GM12878 (cell line): ENCODE results near the gene ALCAM. TPM values are rescaled to one million over a fixed set of nuclear protein-coding genes. Genes with fewer than 3 reads are reported as not detected.

Experiments used
- ATAC-seq: fragments of 200-7000 bp; cut with Tn5 transposase; 3 replicates; pipeline ENCODE4 v1.9.1; 2020; ENCODE audit warnings: mild to moderate bottlenecking, moderate library complexity
- BruUV-seq: library from RNA; stranded (reverse); fragments of 400-500 nt; replicated peaks from 2 replicates; lab custom pipeline; 2021; lab: Mats Ljungman, UMichigan
- CTCF ChIA-PET: fragments of 300-600 bp; sonication (Branson Sonifier 250); formaldehyde crosslinking; extraction: SDS; loops from one replicate; lab custom pipeline; 2021; ENCODE audit warnings: inconsistent platforms; lab: Yijun Ruan, JAX
- POLR2A ChIA-PET: fragments of 350-600 bp; formaldehyde crosslinking; extraction: SDS; loops from one replicate; lab custom pipeline; 2021; ENCODE audit warnings: inconsistent platforms; lab: Charles Lee
- RAD21 ChIA-PET: fragments of 300-600 bp; sonication (Branson Sonifier 250); formaldehyde crosslinking; loops from one replicate; lab custom pipeline; 2023; ENCODE audit warnings: antibody characterized with exemption; ENCODE audit not compliant: unreplicated experiment; lab: Charles Lee
- SMC1A ChIA-PET: fragments of 300-600 bp; sonication (Branson Sonifier 250); formaldehyde crosslinking; loops from one replicate; lab custom pipeline; 2023; ENCODE audit not compliant: unreplicated experiment, uncharacterized antibody; lab: Charles Lee
- DNase-seq: peaks from one replicate; pipeline ENCODE4 v3.0.0-alpha.2; 2011; ENCODE audit warnings: low read depth, low spot score
- FAIRE-seq: peaks from 3 replicates; lab custom pipeline; 2011; peaks lifted over from hg19 to GRCh38; lab: Jason Lieb, UNC
- H2AFZ ChIP-seq: 2 replicates; pipeline ENCODE4 v1.6.0; 2011; ENCODE audit warnings: low read depth, low read length, control low read depth; ENCODE audit not compliant: control insufficient read depth
- H3K27ac ChIP-seq: 2 replicates; pipeline ENCODE4 v1.5.1; 2011; ENCODE audit warnings: control low read depth; ENCODE audit not compliant: control insufficient read depth, insufficient read depth
- H3K27me3 ChIP-seq, 2 experiments: replicated peaks in 1 of 2; 2 replicates each; pipeline versions ENCODE4 v1.6.0 to v1.6.1; 2011; ENCODE audit warnings: low read length in 1 of 2; ENCODE audit not compliant: control insufficient read depth in 2 of 2, insufficient read depth in 2 of 2
- H3K36me3 ChIP-seq, 2 experiments: 2 replicates each; pipeline ENCODE4 v1.5.1; 2011; ENCODE audit warnings: low read length in 1 of 2; ENCODE audit not compliant: control insufficient read depth in 2 of 2, insufficient read depth in 2 of 2
- H3K4me1 ChIP-seq: 2 replicates; pipeline ENCODE4 v1.6.1; 2011; ENCODE audit warnings: mild to moderate bottlenecking, low read length, moderate library complexity, mixed read lengths; ENCODE audit not compliant: control insufficient read depth, insufficient read depth
- H3K4me2 ChIP-seq: 2 replicates; pipeline ENCODE4 v1.6.0; 2011; ENCODE audit warnings: control low read depth; ENCODE audit not compliant: control insufficient read depth, insufficient read depth
- H3K4me3 ChIP-seq: fragments of 200-600 bp; sonication (generic); 2 replicates; pipeline ENCODE4 v1.5.1; 2016
- H3K79me2 ChIP-seq: 2 replicates; pipeline ENCODE4 v1.6.0; 2011; ENCODE audit warnings: low read length; ENCODE audit not compliant: control insufficient read depth, insufficient read depth
- H3K9ac ChIP-seq: 2 replicates; pipeline ENCODE4 v1.8.0; 2011; ENCODE audit warnings: low read length, control low read depth, mixed read lengths; ENCODE audit not compliant: control insufficient read depth, insufficient read depth
- H3K9me3 ChIP-seq: replicated peaks from 3 replicates; pipeline ENCODE4 v1.5.1; 2011; ENCODE audit warnings: mild to moderate bottlenecking, low read length; ENCODE audit not compliant: control insufficient read depth, insufficient read depth
- H4K20me1 ChIP-seq: 2 replicates; pipeline ENCODE4 v1.6.0; 2011; ENCODE audit not compliant: control insufficient read depth, insufficient read depth
- EP300 ChIP-seq, 2 experiments: fragments of 150-350 bp in 1 of 2; IDR thresholded peaks; 2 replicates each; pipeline ENCODE4 v1.6.1; 2011 to 2012; ENCODE audit warnings: low read depth in 2 of 2, low read length in 2 of 2, borderline replicate concordance in 1 of 2, improper control_type of control experiment in 1 of 2, inconsistent platforms in 1 of 2; ENCODE audit not compliant: control insufficient read depth in 1 of 2
- JUNB ChIP-seq: IDR thresholded peaks from 2 replicates; pipeline ENCODE4 v1.6.1; 2016; ENCODE audit warnings: antibody characterized with exemption, mild to moderate bottlenecking
- NFXL1 ChIP-seq: fragments of 450-650 bp; IDR thresholded peaks from 2 replicates; pipeline ENCODE4 v1.6.1; 2017; ENCODE audit warnings: antibody characterized with exemption, mild to moderate bottlenecking, borderline replicate concordance
- PBX3 ChIP-seq: IDR thresholded peaks from 2 replicates; pipeline ENCODE4 v1.6.1; 2011; ENCODE audit warnings: mild to moderate bottlenecking, low read depth, low read length, moderate library complexity; ENCODE audit not compliant: insufficient replicate concordance
- POLR2AphosphoS2 ChIP-seq: IDR thresholded peaks from 2 replicates; pipeline ENCODE4 v1.6.1; 2011; ENCODE audit warnings: low read depth, mild to moderate bottlenecking, low read length, improper control_type of control experiment, moderate library complexity
- REST ChIP-seq: IDR thresholded peaks from 2 replicates; pipeline ENCODE4 v1.6.1; 2012; ENCODE audit warnings: mild to moderate bottlenecking, low read depth, low read length
- RUNX3 ChIP-seq: IDR thresholded peaks from 2 replicates; pipeline ENCODE4 v1.6.1; 2012; ENCODE audit warnings: low read length, inconsistent platforms
- SPI1 ChIP-seq: IDR thresholded peaks from 2 replicates; pipeline ENCODE4 v1.6.1; 2011; ENCODE audit warnings: low read depth, mild to moderate bottlenecking, low read length, moderate library complexity, borderline replicate concordance; ENCODE audit not compliant: insufficient read depth
- SUPT20H ChIP-seq: IDR thresholded peaks from 2 replicates; pipeline ENCODE4 v1.6.1; 2011; ENCODE audit warnings: low read depth, mild to moderate bottlenecking, low read length, moderate library complexity, borderline replicate concordance; ENCODE audit not compliant: control insufficient read depth
- TCF7 ChIP-seq: IDR thresholded peaks from 2 replicates; pipeline ENCODE4 v1.6.1; 2014; ENCODE audit warnings: antibody characterized with exemption, borderline replicate concordance
- WRNIP1 ChIP-seq: IDR thresholded peaks from 2 replicates; pipeline ENCODE4 v1.6.1; 2011; ENCODE audit warnings: low read depth, low read length, improper control_type of control experiment, borderline replicate concordance
- YBX1 ChIP-seq: fragments of 450-650 bp; IDR thresholded peaks from 2 replicates; pipeline ENCODE4 v1.6.1; 2016; ENCODE audit warnings: antibody characterized with exemption
- ZBTB11 ChIP-seq: fragments of 450-650 bp; formaldehyde crosslinking; IDR thresholded peaks from 2 replicates; pipeline ENCODE4 v1.5.0; 2022; ENCODE audit warnings: mild to moderate bottlenecking, missing genetic modification characterization
- ZNF24 ChIP-seq: fragments of 450-650 bp; IDR thresholded peaks from 2 replicates; pipeline ENCODE4 v1.6.1; 2017; ENCODE audit warnings: antibody characterized with exemption, mild to moderate bottlenecking
- WGBS: methylation state at CpG from one replicate; pipeline ENCODE4 v1.1.6; 2016; ENCODE audit warnings: low lambda C conversion rate; ENCODE audit not compliant: insufficient replicate concordance, insufficient coverage; ENCODE audit errors: missing lambda C conversion rate; 5-methylcytosine and 5-hydroxymethylcytosine counted together
- in situ Hi-C: fragments of 300-500 bp; cut with MboI; formaldehyde crosslinking; loops from 9 replicates; pipeline ENCODE4 v1.14.3; 2018; ENCODE audit warnings: mixed read lengths
- intact Hi-C: fragments of 100-400 bp; cut with micrococcal nuclease; formaldehyde crosslinking; loops from one replicate; pipeline ENCODE4 v1.14.2; 2022; ENCODE audit not compliant: unreplicated experiment
- polyA plus RNA-seq, 11 experiments: library from polyadenylated mRNA; depleted of rRNA in 4 of 11; unstranded in 6 of 11; stranded (reverse) in 5 of 11; fragments of >200 nt; fragmentation: Nextera tagmentation in 4 of 11; fragmentation: Illumina TruSeq in 1 of 11; extraction: Ambion mirVana in 4 of 11; extraction: Trizol in 1 of 11; gene quantifications; 1 replicate in 1 of 11; 2 replicates in 10 of 11; pipeline versions ENCODE4 v1.2.1 to v1.2.3, GENCODE V29; 2011 to 2016; ENCODE audit warnings: inconsistent platforms in 2 of 11, missing spikeins in 2 of 11, low read depth in 1 of 11
- total RNA-seq, 4 experiments: library from RNA; depleted of rRNA in 3 of 4; stranded (reverse); fragments of >200 nt in 3 of 4; fragmentation: Illumina TruSeq in 1 of 4; extraction: Trizol in 1 of 4; gene quantifications; 2 replicates each; pipeline versions ENCODE4 v1.2.1 to v1.2.3, GENCODE V29; 2013 to 2021

Gene ALCAM
- total and polyA plus RNA-seq, 10 of the 15 experiments (the other 5 are each of a cell fraction or from before 2014, with no cell fraction given): 12.2 to 54.2 (median 32.6) TPM

GRCh38 chr3:105538483-105538882, 171.8 kb downstream of the ALCAM start (continued):
- TF ChIP-seq REST (no peak), SPI1 (no peak), SUPT20H (no peak), POLR2AphosphoS2 (no peak)

- H4K20me1 ChIP-seq: no peaks in the 10 kb centered on the region
- no TSS peak for BruUV-seq
- TF ChIP-seq WRNIP1 (no peak), TCF7 (no peak), EP300 (IDR thresholded peaks at IDR 0.05; ENCODE audit: borderline replicate concordance in 1 of 2, control insufficient read depth in 1 of 2, low read depth in 2 of 2, low read length in 2 of 2) (no peak), PBX3 (no peak), RUNX3 (no peak), NFXL1 (no peak), ZBTB11 (CRISPR knock-in tag) (no peak), ZNF24 (no peak), JUNB (no peak), YBX1 (no peak)
These were observed 173.2 kb downstream of the ALCAM start for GRCh38 chr3:105539897-105540296.

More at GRCh38 chr3:105539897-105540296, 173.2 kb downstream of the ALCAM start:
- in situ Hi-C loops: no loop called here
- ChIA-PET POLR2A (no interaction called here), RAD21 (interaction anchor here (1.3 kb wide), 1 partner anchor 9 kb away, joined by 5 read pairs; no protein-coding TSS in a partner anchor), CTCF (interaction anchor here (0.6 to 2.1 kb wide), 3 partner anchors 16 to 839 kb away, joined by 3 to 4 read pairs (median 3); no protein-coding TSS in a partner anchor), SMC1A (interaction anchor here (1.3 to 3.5 kb wide), 3 partner anchors 12 to 23 kb away, joined by 3 to 18 read pairs (median 6); no protein-coding TSS in a partner anchor)
- FAIRE-seq: no peak
- ATAC-seq: no peak
- no peak for DNase-seq
- 95% methylated on average over 3 of the region's 3 CpGs for WGBS
- H3K27ac ChIP-seq: no peak overlapping the region
- H3K36me3 ChIP-seq: peaks cover 0 to 14% of the 10 kb centered on the region in 2 experiments; a peak in 3 of 4 replicates
- H3K9ac ChIP-seq: no peak overlapping the region
- intact Hi-C loops: no loop called here
- no peaks in the 10 kb centered on the region for H3K79me2 ChIP-seq
- H3K9me3 ChIP-seq: no peaks in the 10 kb centered on the region
- H3K4me3 ChIP-seq: no peak overlapping the region
- H2AFZ ChIP-seq: no peak overlapping the region
- no peak overlapping the region for H3K4me2 ChIP-seq
- H3K27me3 ChIP-seq: no peaks in the 10 kb centered on the region
- H3K4me1 ChIP-seq: no peaks in the 10 kb centered on the region
